ENCODE data around the gene RUSC2. TPM values are rescaled to one million over a fixed set of nuclear protein-coding genes. Genes with fewer than 3 reads are reported as not detected.

RUSC2 gene
- total RNA-seq, 1 experiment from 2014 or later, result 49.9 TPM

DNA sequence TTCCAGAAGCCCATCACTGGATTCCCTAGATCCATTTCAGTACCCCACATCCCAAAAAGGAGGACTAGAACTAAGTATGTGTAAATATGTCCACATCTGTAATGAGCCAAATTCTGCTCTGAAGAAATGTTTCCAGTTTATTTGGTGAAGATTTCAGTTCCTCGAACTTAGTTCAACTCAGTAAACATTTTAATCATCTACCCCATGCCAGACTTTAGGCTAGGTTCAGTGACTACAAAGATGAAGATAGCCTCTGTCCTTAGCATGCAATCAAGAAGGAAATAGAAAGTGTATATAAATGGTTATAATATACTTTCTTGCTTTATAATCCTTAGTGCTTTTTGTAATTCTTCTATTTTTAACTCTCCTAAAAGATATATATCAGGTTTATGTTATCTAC, 21.5 kb downstream of the RUSC2 start:
- Histone ChIP-seq H3K9me3 (ENCODE audit: control insufficient read depth, insufficient read depth, low read depth, low read length) (no peaks in the 10 kb centered on the region; the same call in 1 of the 2 replicates), H3K4me1 (ENCODE audit: control insufficient read depth, insufficient read depth, low read length) (peaks cover 86% of the 10 kb centered on the region), H3K4me3 (ENCODE audit: low read depth in 2 of 2, low read length in 2 of 2) (peak overlapping the region in 1 of 2 experiments; percentile 25; a peak in 2 of 4 replicates), H3K27me3 (ENCODE audit: control insufficient read depth, insufficient read depth, low read length) (no peaks in the 10 kb centered on the region), H3K27ac (ENCODE audit: low read length) (peak overlapping the region; percentile 96), H3K36me3 (ENCODE audit: control insufficient read depth, insufficient read depth, low read length) (no peaks in the 10 kb centered on the region)
- BruUV-seq (replicated peaks), result no TSS peak
- ChIA-PET CTCF (interaction anchor here (1.1 to 1.2 kb wide), 2 partner anchors 41 to 43 kb away, joined by 5 to 7 read pairs; no protein-coding TSS in a partner anchor), POLR2A (interaction anchor here (0.6 kb wide), 1 partner anchor 519 kb away, joined by 3 read pairs; no protein-coding TSS in a partner anchor)
- ATAC-seq, result peak; percentile 42
- TF ChIP-seq, protein P1, sequence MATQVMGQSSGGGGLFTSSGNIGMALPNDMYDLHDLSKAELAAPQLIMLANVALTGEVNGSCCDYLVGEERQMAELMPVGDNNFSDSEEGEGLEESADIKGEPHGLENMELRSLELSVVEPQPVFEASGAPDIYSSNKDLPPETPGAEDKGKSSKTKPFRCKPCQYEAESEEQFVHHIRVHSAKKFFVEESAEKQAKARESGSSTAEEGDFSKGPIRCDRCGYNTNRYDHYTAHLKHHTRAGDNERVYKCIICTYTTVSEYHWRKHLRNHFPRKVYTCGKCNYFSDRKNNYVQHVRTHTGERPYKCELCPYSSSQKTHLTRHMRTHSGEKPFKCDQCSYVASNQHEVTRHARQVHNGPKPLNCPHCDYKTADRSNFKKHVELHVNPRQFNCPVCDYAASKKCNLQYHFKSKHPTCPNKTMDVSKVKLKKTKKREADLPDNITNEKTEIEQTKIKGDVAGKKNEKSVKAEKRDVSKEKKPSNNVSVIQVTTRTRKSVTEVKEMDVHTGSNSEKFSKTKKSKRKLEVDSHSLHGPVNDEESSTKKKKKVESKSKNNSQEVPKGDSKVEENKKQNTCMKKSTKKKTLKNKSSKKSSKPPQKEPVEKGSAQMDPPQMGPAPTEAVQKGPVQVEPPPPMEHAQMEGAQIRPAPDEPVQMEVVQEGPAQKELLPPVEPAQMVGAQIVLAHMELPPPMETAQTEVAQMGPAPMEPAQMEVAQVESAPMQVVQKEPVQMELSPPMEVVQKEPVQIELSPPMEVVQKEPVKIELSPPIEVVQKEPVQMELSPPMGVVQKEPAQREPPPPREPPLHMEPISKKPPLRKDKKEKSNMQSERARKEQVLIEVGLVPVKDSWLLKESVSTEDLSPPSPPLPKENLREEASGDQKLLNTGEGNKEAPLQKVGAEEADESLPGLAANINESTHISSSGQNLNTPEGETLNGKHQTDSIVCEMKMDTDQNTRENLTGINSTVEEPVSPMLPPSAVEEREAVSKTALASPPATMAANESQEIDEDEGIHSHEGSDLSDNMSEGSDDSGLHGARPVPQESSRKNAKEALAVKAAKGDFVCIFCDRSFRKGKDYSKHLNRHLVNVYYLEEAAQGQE (IDR thresholded peaks at IDR 0.05; ENCODE audit: insufficient read depth in 1 of 2, low read depth in 2 of 2, low read length in 1 of 2), result no peak
- TF ChIP-seq, protein P2, sequence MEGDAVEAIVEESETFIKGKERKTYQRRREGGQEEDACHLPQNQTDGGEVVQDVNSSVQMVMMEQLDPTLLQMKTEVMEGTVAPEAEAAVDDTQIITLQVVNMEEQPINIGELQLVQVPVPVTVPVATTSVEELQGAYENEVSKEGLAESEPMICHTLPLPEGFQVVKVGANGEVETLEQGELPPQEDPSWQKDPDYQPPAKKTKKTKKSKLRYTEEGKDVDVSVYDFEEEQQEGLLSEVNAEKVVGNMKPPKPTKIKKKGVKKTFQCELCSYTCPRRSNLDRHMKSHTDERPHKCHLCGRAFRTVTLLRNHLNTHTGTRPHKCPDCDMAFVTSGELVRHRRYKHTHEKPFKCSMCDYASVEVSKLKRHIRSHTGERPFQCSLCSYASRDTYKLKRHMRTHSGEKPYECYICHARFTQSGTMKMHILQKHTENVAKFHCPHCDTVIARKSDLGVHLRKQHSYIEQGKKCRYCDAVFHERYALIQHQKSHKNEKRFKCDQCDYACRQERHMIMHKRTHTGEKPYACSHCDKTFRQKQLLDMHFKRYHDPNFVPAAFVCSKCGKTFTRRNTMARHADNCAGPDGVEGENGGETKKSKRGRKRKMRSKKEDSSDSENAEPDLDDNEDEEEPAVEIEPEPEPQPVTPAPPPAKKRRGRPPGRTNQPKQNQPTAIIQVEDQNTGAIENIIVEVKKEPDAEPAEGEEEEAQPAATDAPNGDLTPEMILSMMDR (IDR thresholded peaks at IDR 0.05), result peak; percentile 36
- TF ChIP-seq POLR2AphosphoS5 (IDR thresholded peaks at IDR 0.05; ENCODE audit: low read depth, low read length) (no peak), TCF7L2 (IDR thresholded peaks at IDR 0.05; ENCODE audit: low read depth, low read length) (no peak), SIN3A (IDR thresholded peaks at IDR 0.05; ENCODE audit: borderline replicate concordance, insufficient read depth, low read depth, low read length) (no peak)
- DNase-seq (ENCODE audit: low read depth, low spot score), result no peak
- intact Hi-C loops (cut with micrococcal nuclease; ENCODE audit: unreplicated experiment), result loop anchor here (10.0 kb wide), 1 partner anchor 93 kb away; the partner anchor contains the start of gene TESK1
- in situ Hi-C loops (cut with HindIII; ENCODE audit: low pct_unique_long_range_greater_than_20kb, low sequenced_read_pairs), result no loop called here

DNA sequence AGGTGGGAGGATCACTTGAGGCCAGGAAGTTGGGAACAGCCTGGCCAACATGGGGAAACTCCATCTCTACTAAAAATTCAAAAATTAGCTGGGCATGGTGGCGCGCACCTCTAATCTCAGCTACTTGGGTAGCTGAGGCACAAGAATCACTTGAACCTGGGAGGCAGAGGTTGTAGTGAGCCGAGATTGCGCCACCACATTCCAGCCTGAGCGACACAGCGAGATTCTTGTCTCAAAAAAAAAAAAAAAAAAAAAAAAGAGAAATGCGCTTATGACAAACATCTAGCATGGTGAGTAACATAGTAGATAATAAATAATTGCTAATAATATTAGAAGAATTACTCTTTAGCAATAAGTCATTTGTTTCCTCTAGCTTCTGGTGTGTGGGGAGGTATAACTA, 25.9 kb downstream of the RUSC2 start:
- no peaks in the 10 kb centered on the region for H3K9me3 ChIP-seq (ENCODE audit: control insufficient read depth, insufficient read depth, low read depth, low read length)
- POLR2A ChIA-PET, result no interaction called here
- intact Hi-C loops (cut with micrococcal nuclease; ENCODE audit: unreplicated experiment) (loop anchor here (5.0 to 10.0 kb wide), 2 partner anchors 37 to 89 kb away; partner anchors contain the start of gene TESK1), in situ Hi-C loops (cut with HindIII; ENCODE audit: low pct_unique_long_range_greater_than_20kb, low sequenced_read_pairs) (no loop called here)
- CTCF ChIA-PET, result interaction anchor here (1.3 kb wide), 1 partner anchor 38 kb away, joined by 3 read pairs; no protein-coding TSS in a partner anchor
- no peak overlapping the region for H3K4me3 ChIP-seq (ENCODE audit: low read depth in 2 of 2, low read length in 2 of 2)
- no TSS peak for BruUV-seq (replicated peaks)
- DNase-seq (ENCODE audit: low read depth, low spot score) (no peak), ATAC-seq (no peak)
- TF ChIP-seq, protein P2 (IDR thresholded peaks at IDR 0.05), result no peak
- TF ChIP-seq TCF7L2 (IDR thresholded peaks at IDR 0.05; ENCODE audit: low read depth, low read length), result no peak
- no peaks in the 10 kb centered on the region for H3K36me3 ChIP-seq (ENCODE audit: control insufficient read depth, insufficient read depth, low read length)
- no peaks in the 10 kb centered on the region for H3K27me3 ChIP-seq (ENCODE audit: control insufficient read depth, insufficient read depth, low read length)
- peaks cover 98% of the 10 kb centered on the region for H3K4me1 ChIP-seq (ENCODE audit: control insufficient read depth, insufficient read depth, low read length)
- H3K27ac ChIP-seq (ENCODE audit: low read length), result peak overlapping the region; percentile 100

Measured in Panc1 (cell line).